ENCODE data around the gene NHEJ1. TPM values are rescaled to one million over a fixed set of nuclear protein-coding genes. Genes with fewer than 3 reads are reported as not detected.

NHEJ1 gene
- total RNA-seq, 1 donor, result 23.8 TPM

- TF ChIP-seq CTCF (IDR thresholded peaks at IDR 0.05; ENCODE audit: insufficient read depth, low read length), result no peak
- no peak overlapping the region for H3K4me3 ChIP-seq (ENCODE audit: low read depth, low read length)
- DNase-seq (ENCODE audit: low read depth), result no peak
Observed at GRCh38 chr2:219123356-219124135, 37.1 kb downstream of the NHEJ1 start.

- no peak overlapping the region for H3K4me3 ChIP-seq (ENCODE audit: low read depth, low read length)
- no peak for DNase-seq (ENCODE audit: low read depth)
- no peak for TF ChIP-seq CTCF (IDR thresholded peaks at IDR 0.05; ENCODE audit: insufficient read depth, low read length)
Observed at GRCh38 chr2:219122202-219122980, 38.2 kb downstream of the NHEJ1 start.

- DNase-seq (ENCODE audit: low read depth), result no peak
- no peak overlapping the region for H3K4me3 ChIP-seq (ENCODE audit: low read depth, low read length)
- TF ChIP-seq CTCF (IDR thresholded peaks at IDR 0.05; ENCODE audit: insufficient read depth, low read length), result no peak
Observed at GRCh38 chr2:219120082-219120481, 40.5 kb downstream of the NHEJ1 start.

GRCh38 chr2:219119422-219120043 lies 41.1 kb downstream of the NHEJ1 start:
- TF ChIP-seq CTCF (IDR thresholded peaks at IDR 0.05; ENCODE audit: insufficient read depth, low read length), result peak; percentile 77
- peak; percentile 62 for DNase-seq (ENCODE audit: low read depth)
- H3K4me3 ChIP-seq (ENCODE audit: low read depth, low read length), result no peak overlapping the region

- no peak overlapping the region for H3K4me3 ChIP-seq (ENCODE audit: low read depth, low read length)
- DNase-seq (ENCODE audit: low read depth), result no peak
- no peak for TF ChIP-seq CTCF (IDR thresholded peaks at IDR 0.05; ENCODE audit: insufficient read depth, low read length)
Observed at GRCh38 chr2:219118504-219118903, 42.1 kb downstream of the NHEJ1 start.

- no peak for DNase-seq (ENCODE audit: low read depth)
- TF ChIP-seq CTCF (IDR thresholded peaks at IDR 0.05; ENCODE audit: insufficient read depth, low read length), result no peak
- H3K4me3 ChIP-seq (ENCODE audit: low read depth, low read length), result no peak overlapping the region
Observed at GRCh38 chr2:219116776-219117646, 43.6 kb downstream of the NHEJ1 start.
